HepG2 (cell line): ENCODE measurements around the gene C12orf43. TPM values are rescaled to one million over a fixed set of nuclear protein-coding genes. Genes with fewer than 3 reads are reported as not detected.
A peak's percentile ranks its signal among the peaks of the same experiment; 100 is the strongest.

Experiments used
- ARID5B ChIP-seq: IDR thresholded peaks from 2 replicates; pipeline ENCODE4 v1.4.0; 2020; ENCODE audit warnings: mild to moderate bottlenecking, missing genetic modification reagents
- HNF4G ChIP-seq, 2 experiments: sonication (generic) in 1 of 2; formaldehyde crosslinking in 1 of 2; IDR thresholded peaks; 2 replicates each; pipeline versions ENCODE4 v1.4.0 to v1.6.1; 2011 to 2020; ENCODE audit warnings: borderline replicate concordance in 2 of 2, low read depth in 2 of 2, mild to moderate bottlenecking in 2 of 2, low read length in 1 of 2, missing genetic modification reagents in 1 of 2, moderate library complexity in 1 of 2
- KDM2A ChIP-seq: sonication (generic); formaldehyde crosslinking; IDR thresholded peaks from 2 replicates; pipeline ENCODE4 v1.4.0; 2020; ENCODE audit warnings: low read depth, missing genetic modification reagents, borderline replicate concordance
- MBD4 ChIP-seq: IDR thresholded peaks from 2 replicates; pipeline ENCODE4 v1.6.1; 2012; ENCODE audit warnings: low read length, inconsistent platforms, borderline replicate concordance
- NONO ChIP-seq, 2 experiments: fragments of 450-650 bp in 1 of 2; sonication (generic) in 1 of 2; formaldehyde crosslinking in 1 of 2; IDR thresholded peaks in 1 of 2; conservative IDR thresholded peaks in 1 of 2; 2 replicates each; pipeline versions ENCODE4 v1.6.1 to v1.8.0; 2017 to 2022; ENCODE audit warnings: mild to moderate bottlenecking in 1 of 2, missing genetic modification reagents in 1 of 2, moderate library complexity in 1 of 2
- NR2F6 ChIP-seq, 2 experiments: IDR thresholded peaks; 2 replicates each; pipeline ENCODE4 v1.6.1; 2016; ENCODE audit warnings: antibody characterized with exemption in 1 of 2, mild to moderate bottlenecking in 1 of 2
- POLR2A ChIP-seq, 2 experiments: IDR thresholded peaks; 2 replicates each; pipeline ENCODE4 v1.6.1; 2011; ENCODE audit warnings: low read depth in 2 of 2, low read length in 2 of 2, mild to moderate bottlenecking in 1 of 2, moderate library complexity in 1 of 2; ENCODE audit not compliant: insufficient read depth in 1 of 2
- SALL1 ChIP-seq: sonication (generic); formaldehyde crosslinking; IDR thresholded peaks from 2 replicates; pipeline ENCODE4 v1.8.0; 2022; ENCODE audit warnings: mild to moderate bottlenecking, missing genetic modification reagents
- SKI ChIP-seq: fragments of 450-650 bp; IDR thresholded peaks from one replicate; pipeline ENCODE4 v1.6.1; 2018; ENCODE audit warnings: mild to moderate bottlenecking; ENCODE audit not compliant: partially characterized antibody
- SP2 ChIP-seq: sonication (generic); formaldehyde crosslinking; IDR thresholded peaks from 2 replicates; pipeline ENCODE4 v1.5.1; 2020; ENCODE audit warnings: mild to moderate bottlenecking, missing genetic modification reagents
- SP5 ChIP-seq: IDR thresholded peaks from 2 replicates; pipeline ENCODE4 v1.6.1; 2016; ENCODE audit warnings: low read depth, borderline replicate concordance
- TCF12 ChIP-seq, 2 experiments: fragments of 450-650 bp in 1 of 2; sonication (generic) in 1 of 2; formaldehyde crosslinking in 1 of 2; IDR thresholded peaks; 2 replicates each; pipeline versions ENCODE4 v1.6.1 to v1.8.0; 2017 to 2022; ENCODE audit warnings: antibody characterized with exemption in 1 of 2, mild to moderate bottlenecking in 1 of 2, missing genetic modification reagents in 1 of 2, moderate library complexity in 1 of 2
- THAP8 ChIP-seq: sonication (generic); formaldehyde crosslinking; IDR thresholded peaks from 2 replicates; pipeline ENCODE4 v1.5.1; 2020; ENCODE audit warnings: missing genetic modification reagents, mild to moderate bottlenecking, borderline replicate concordance
- ZBTB38 ChIP-seq: sonication (generic); formaldehyde crosslinking; IDR thresholded peaks from 2 replicates; pipeline ENCODE4 v1.5.1; 2020; ENCODE audit warnings: mild to moderate bottlenecking, missing genetic modification reagents
- ZNF280B ChIP-seq: sonication (generic); formaldehyde crosslinking; IDR thresholded peaks from 2 replicates; pipeline ENCODE4 v1.5.0; 2020; ENCODE audit warnings: missing genetic modification reagents, mild to moderate bottlenecking, borderline replicate concordance
- ZNF317 ChIP-seq: sonication (generic); formaldehyde crosslinking; IDR thresholded peaks from 2 replicates; pipeline ENCODE4 v1.5.0; 2020; ENCODE audit warnings: mild to moderate bottlenecking, missing genetic modification reagents
- ZNF513 ChIP-seq: sonication (generic); formaldehyde crosslinking; conservative IDR thresholded peaks from 2 replicates; pipeline ENCODE4 v1.5.0; 2020; ENCODE audit warnings: missing genetic modification reagents
- ZNF878 ChIP-seq: sonication (generic); formaldehyde crosslinking; IDR thresholded peaks from 2 replicates; pipeline ENCODE4 v1.8.1; 2023; ENCODE audit warnings: mild to moderate bottlenecking, missing genetic modification reagents, moderate library complexity
- ZSCAN25 ChIP-seq: sonication (generic); formaldehyde crosslinking; IDR thresholded peaks from 2 replicates; pipeline ENCODE4 v1.8.0; 2022; ENCODE audit warnings: mild to moderate bottlenecking, missing genetic modification reagents
- polyA plus RNA-seq, 8 experiments: library from polyadenylated mRNA; depleted of rRNA in 3 of 8; stranded (reverse) in 7 of 8; unstranded in 1 of 8; fragments of >200 nt; fragmentation: Illumina TruSeq in 4 of 8; extraction: Trizol in 4 of 8; gene quantifications; 2 replicates each; pipeline versions ENCODE4 v1.2.1 to v1.2.3, GENCODE V29; 2011 to 2016; ENCODE audit warnings: low read depth in 4 of 8, missing spikeins in 1 of 8, mixed read lengths in 1 of 8; ENCODE audit not compliant: insufficient read depth in 1 of 8
- total RNA-seq, 5 experiments: library from RNA; depleted of rRNA; stranded (reverse); fragments of >200 nt; fragmentation: Illumina TruSeq; extraction: Trizol; gene quantifications; 2 replicates each; pipeline ENCODE4 v1.2.3, GENCODE V29; 2016; ENCODE audit warnings: low read depth in 1 of 5

Gene C12orf43
- total and polyA plus RNA-seq, 2 of the 13 experiments (the other 11 are each of a cell fraction or from before 2014, with no cell fraction given) = 7.9 to 11.1 TPM

DNA sequence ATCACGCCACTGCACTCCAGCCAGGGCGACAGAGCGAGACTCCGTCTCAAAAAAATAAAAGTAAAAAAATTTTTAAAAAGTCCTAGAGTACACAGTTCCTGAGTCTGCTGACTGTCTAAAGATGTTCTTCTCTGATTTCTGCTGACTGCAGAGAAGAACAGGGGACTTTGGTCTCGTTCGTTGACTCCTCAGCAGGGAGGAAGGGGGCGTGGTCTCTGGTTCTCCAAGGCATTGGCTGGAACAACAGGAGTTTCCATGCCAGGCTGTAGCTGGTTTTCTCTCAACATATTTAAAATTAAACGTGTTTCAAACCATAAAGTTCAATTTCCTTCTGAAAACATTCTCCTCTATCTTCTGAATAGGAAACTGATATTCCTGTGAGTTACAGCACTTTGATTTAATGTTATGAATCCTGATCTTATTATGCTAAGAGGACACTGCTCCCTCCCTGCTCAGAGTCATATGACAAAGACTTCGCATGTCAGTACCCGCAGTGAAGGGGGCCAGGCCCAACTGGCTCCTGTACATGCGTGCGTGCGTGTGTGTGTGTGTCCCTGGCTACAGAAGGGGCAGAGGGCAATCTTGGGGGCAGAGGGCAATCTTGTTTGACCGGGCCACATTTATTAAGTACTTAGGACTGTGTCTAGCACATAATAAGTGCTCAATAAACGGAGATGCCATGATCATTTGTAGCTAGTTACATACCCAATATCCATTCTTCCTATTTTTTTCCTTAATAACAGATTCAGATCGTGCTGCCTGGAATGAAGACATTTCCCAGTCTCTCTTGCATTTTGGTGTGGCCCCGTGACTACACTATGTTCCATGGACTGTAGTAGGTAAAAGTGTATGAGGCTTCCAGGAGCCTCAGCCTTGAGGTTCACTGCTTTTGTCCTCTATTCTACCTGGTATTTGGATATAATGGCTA is 54.4 kb downstream of the C12orf43 start (continued):
- 0 out of 2 replicates have a peak, but pooled peaks have one; percentile 12 for TF ChIP-seq ARID5B (CRISPR knock-in tag)
- no peak for TF ChIP-seq HNF4G (IDR thresholded peaks at IDR 0.05; ENCODE audit: borderline replicate concordance, low read depth, low read length)
- no peak for TF ChIP-seq HNF4G (CRISPR knock-in tag; IDR thresholded peaks at IDR 0.05; ENCODE audit: borderline replicate concordance, low read depth)
- TF ChIP-seq ZNF280B (CRISPR knock-in tag) = no peak
- TF ChIP-seq SP2 (CRISPR knock-in tag) = no peak
- no peak for TF ChIP-seq NONO (IDR thresholded peaks at IDR 0.05)
- peak; percentile 40; the same call in 1 of the 2 replicates for TF ChIP-seq NONO (CRISPR knock-in tag; conservative IDR thresholded peaks at IDR 0.05)
- peak; percentile 58; the same call in 1 of the 2 replicates for TF ChIP-seq KDM2A (CRISPR knock-in tag)
- 0 out of 2 replicates have a peak, but pooled peaks have one; percentile 40 for TF ChIP-seq SP5 (CRISPR knock-in tag)
- no peak for TF ChIP-seq ZNF878 (CRISPR knock-in tag)
- TF ChIP-seq ZSCAN25 = 0 out of 2 replicates have a peak, but pooled peaks have one; percentile 41
- TF ChIP-seq NR2F6 (IDR thresholded peaks at IDR 0.05) = 0 out of 2 replicates have a peak, but pooled peaks have one; percentile 40
- no peak for TF ChIP-seq NR2F6 (CRISPR knock-in tag; IDR thresholded peaks at IDR 0.05)
- no peak for TF ChIP-seq SKI
- peak; percentile 44 to 52; a peak in 2 of 4 replicates for TF ChIP-seq POLR2A (IDR thresholded peaks at IDR 0.05; ENCODE audit: insufficient read depth in 1 of 2, low read depth in 2 of 2, low read length in 2 of 2)
- TF ChIP-seq TCF12 (IDR thresholded peaks at IDR 0.05) = no peak
- TF ChIP-seq TCF12 (CRISPR knock-in tag; IDR thresholded peaks at IDR 0.05) = no peak
- 0 out of 2 replicates have a peak, but pooled peaks have one; percentile 62 for TF ChIP-seq MBD4
- no peak for TF ChIP-seq ZBTB38 (CRISPR knock-in tag)
- no peak for TF ChIP-seq ZNF513
- TF ChIP-seq THAP8 (CRISPR knock-in tag) = no peak
- TF ChIP-seq ZNF317 = 0 out of 2 replicates have a peak, but pooled peaks have one; percentile 47
- TF ChIP-seq SALL1 (CRISPR knock-in tag) = peak; percentile 47
